Stimulated activated CD4-positive, alpha-beta T cell treated with anti-CD3 and anti-CD28 coated beads, Interleukin-2, amount 100 ng/mL, for 24 hours (primary cell): ENCODE measurements around the gene CDC14B.
"Not testable (repeated sequence)": the region's sequence is repeated elsewhere in the genome, so short reads cannot be mapped to it uniquely, and the experiment has no call there.

Experiments used
- DNase-seq, 2 donors: peaks; one replicate each; pipeline ENCODE4 v3.0.0-alpha.2; 2020

The CDC14B gene

DNA sequence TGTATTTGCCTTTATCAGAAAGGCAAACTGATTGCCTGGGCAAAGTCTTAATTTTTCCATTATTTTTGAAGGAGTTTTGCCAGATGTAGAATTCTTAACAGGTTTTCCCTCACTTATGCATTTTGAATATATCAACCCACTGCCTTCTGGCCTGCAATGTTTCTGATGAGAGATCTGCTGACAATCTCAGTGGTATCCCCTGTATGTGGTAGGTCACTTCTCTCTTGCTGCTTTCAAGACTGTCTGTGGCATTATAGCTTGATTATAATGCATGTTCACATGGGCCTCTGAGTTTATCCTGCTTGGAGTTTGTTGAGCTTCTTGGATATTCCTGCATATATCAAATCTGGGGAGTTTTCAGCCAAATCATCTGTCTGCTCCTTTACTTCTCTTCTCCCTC is 87.5 kb downstream of the CDC14B start:
- no peak for DNase-seq

DNA sequence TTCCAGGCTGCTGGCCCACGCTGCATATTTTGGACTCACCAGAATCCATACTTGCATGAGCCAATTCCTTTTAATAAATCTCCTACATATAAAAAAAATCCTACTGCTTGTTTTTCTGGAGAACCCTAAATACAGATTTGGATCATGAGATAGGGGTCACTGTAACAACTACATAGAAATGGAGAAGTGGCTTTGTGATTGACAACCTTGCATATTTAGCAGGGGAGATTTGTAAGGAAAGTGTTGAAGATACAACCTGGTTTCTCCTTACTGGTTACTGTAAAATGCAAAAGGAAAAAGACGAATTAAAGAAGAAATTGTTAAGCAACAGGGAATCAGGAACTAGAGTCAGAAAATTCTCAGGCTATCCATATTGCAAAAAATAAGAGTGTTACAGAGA is 94.9 kb downstream of the CDC14B start:
- no peak for DNase-seq

DNA sequence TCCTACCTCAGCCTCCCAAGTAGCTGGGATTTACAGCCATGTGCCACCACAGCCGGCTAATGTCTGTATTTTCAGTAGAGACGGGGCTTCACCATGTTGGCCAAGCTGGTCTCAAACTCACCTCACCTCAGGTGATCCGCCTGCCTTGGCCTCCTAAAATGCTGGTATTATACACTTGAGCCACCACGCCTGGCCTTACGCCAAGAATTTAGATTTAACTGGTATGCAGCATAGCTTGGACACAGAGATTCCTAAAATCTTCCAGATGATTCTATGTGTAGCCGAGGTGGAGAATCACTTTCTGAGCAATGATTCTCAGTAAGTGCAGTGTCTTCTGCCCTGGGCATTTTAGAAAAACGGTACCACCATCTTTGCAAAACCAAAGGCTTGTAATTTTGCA is 95.6 kb downstream of the CDC14B start:
- no peak for DNase-seq

DNA sequence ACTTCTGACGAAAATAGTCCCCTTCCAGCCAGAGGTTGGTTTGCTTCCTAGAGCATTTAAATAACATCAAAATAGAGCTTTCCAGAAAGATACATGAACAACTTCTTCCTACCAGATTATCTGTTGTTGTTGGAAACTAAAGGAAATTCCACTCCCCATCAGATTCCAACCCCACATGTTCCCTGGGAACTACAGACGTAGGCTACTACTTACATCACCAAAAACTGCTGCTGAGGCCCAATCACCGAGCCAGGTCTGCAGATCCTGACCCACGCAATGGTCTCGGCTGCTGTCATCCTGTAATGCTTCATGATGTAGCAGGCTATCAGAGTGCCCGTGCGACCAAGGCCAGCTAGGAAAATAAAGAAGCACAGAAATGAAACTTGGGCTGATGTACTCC is 96.3 kb downstream of the CDC14B start:
- DNase-seq = no peak

DNA sequence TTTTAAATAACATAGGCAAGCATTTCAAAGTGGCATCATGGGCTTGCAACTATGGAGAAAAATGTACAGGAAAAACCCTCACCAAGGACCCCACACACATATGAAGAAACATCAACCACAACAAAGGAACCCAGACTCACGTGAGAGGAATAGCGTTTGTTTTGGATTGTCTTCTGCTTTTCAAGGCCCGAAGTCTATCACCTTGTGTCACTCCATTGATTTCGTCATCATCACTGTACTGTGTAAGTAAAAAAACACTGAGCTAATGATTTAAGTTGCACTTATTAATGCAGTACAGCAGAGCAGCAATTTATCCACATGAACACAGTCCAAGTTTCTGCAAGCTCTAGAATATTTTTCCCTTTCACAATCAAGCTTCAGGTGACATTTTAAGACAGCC is 97.3 kb downstream of the CDC14B start:
- DNase-seq = no peak

DNA sequence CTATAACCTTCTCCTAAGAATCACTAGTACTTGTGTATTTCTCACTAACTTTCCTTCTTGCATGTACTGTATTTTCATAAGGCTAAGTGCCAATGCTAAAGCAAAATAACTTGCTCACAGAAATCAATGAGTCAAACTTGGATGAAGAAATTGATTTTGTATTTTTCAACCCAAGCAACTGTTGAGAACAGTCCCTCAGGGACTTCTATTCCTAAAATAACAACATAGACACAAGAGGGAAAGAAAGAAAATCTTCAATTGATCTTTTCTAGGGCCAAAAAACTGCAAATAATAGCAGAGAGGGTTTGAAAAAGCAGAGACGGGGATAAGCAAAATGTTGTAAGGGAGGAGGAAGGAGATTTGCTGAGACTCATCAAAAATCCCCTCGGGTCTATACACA is 99.9 kb downstream of the CDC14B start:
- no peak for DNase-seq

DNA sequence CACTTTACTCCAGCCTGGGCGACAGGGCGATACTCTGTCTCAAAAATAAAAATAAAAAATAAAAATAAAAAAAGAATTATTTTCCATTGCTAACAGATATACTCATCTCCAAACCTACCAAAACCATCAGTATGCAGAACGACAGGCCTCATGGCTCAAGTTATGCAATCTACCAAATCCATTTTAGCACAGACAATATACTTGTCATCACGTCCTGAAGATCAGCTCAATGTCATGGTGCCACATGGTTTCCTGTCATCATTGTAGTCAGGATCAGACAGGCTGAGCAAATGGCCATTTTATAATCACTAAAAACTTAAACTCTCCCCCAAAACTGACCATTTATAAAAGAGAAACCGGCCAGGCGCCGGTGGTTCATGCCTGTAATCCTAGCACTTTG is 100.5 kb downstream of the CDC14B start:
- no peak for DNase-seq

DNA sequence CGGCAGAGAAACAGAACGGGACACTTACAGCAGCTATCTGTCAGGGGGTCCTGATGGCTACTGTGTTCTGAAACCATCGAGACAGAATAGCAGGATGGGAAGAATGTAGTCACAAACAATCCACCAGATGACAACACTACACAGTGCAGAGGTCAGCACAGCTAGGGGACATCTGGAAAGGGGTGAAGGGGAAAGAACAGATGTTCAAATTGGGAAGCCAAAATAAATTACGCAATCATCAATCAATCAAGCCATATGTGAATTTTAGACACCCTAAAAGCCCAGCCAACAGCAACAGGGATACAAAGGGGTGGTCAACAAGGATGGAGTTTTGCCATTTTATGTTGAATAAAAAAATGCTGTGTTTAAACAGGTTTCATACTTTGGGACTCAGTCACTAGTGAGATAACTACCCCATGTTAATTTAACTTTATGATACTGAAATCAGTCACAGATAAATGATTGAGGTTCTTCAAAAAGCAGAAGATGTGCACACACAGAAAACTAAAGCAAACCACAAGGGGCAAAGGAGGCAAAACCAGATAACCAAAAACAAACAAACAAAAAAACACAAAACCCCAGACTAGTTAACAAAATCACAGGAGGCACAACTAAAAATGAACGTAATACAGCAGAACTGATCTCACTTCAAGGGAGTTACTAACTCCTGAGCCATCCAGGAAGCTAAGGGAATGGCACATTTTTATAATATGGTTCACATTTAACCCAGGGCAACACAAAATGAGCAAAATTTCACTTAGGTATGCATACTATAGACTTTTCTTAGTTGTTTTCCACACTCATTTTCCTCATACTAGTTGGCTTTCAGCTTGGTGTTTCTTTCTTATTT is 103.8 kb downstream of the CDC14B start:
- DNase-seq = no peak

DNA sequence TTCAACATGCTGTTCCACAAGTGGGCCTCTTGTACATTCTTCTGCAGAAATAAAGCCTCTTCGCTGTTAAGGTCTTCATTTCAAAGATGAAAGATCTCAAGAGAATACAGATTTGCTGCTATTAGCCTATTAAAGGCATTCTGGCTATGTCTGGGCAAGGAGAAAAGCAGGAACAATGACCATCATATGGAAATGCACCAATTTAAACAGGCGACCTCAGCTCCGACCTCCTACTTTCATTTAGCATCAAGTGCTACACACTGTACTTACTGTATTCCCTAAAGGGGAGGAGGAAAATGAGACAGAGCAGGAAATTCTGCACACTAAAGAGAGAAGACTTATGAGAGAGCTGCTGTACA is 104.9 kb downstream of the CDC14B start:
- DNase-seq = no peak

DNA sequence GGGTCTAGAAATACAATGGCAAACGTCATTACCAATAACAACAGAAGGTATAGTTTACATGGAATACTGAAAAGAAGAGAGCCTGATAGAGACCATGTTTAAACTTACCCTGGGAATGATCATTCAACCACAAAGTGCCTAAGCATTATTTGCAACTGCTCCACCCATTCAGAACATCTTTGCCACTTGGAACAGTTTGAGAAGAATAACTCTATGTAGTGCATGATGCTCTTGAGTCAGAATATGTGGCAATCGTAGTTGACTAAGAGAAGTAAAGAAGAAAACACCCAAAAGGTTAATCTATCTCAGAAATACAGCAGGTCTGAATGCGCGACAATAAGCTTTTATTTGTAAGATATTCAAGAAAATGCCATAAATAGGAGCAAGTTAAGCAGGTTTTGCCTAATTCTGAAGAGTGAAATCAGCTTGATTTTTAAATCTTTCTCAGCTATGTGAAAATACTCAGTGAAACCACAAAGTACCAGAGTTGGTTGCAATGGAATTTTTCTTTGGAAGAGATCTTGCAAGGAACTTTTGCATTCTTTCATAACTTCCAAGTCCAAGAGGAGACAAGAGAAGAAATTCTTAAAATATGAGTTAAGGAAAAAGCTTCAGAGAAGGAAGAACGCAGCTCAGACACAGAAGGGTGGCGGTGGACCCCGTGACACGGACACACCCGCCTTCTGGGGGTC is 105.4 kb downstream of the CDC14B start:
- DNase-seq = no peak

DNA sequence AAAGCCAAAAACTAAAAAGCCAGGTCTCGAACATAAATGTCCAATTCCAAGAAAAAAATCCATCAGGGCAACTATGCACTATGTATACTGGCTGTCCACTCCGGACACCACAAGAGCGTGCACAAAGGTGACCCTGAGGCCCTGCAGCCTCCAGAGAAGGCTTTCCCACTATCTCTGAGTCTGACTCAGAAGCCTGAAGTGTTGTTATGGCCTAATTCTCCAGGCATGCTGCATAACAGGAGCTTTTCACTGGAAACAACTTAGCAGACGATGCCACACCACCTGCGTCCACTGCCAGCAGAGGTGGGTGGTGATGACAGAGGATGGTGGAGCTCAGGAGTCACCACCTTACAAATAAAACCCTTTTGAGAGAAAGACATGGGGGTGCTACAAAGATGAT is 106.0 kb downstream of the CDC14B start:
- no peak for DNase-seq

DNA sequence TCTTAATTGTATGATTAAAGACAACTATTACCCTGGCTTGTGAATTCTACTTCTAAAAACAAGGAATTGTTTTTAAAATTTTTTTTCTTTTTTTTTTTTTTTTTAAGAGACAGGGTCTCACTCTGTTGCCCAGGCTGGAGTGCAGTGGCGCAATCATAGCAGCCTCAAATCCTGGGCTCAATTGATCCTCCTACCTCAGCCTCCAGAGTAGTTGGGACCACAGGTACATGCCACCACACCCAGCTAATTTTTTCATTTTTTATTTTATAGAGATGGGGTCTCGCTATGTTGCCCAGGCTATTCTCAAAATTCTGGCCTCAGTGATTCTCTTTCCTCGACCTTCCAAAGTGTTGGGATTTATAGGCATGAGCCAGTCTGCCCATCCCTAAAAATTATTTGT is 107.4 kb downstream of the CDC14B start:
- DNase-seq = no peak

DNA sequence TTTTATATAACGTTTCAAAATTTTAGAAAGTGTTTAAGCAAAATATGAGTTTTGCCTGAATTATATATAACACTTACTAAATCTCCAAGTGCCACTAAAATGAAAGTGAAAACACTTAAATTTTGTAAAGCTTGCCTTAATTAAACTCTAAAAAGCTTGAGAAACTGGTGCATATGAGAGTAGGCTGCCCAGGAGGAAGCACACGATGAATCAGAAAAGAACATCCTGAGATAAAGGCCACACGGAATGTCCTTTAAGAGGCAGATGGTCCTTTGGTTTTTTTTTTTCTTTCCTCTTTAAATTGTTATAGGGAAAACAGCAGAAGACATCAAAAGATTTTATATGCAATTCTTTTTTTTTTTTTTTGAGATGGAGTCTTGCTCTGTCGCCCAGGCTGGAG is 109.4 kb downstream of the CDC14B start:
- DNase-seq = no peak

DNA sequence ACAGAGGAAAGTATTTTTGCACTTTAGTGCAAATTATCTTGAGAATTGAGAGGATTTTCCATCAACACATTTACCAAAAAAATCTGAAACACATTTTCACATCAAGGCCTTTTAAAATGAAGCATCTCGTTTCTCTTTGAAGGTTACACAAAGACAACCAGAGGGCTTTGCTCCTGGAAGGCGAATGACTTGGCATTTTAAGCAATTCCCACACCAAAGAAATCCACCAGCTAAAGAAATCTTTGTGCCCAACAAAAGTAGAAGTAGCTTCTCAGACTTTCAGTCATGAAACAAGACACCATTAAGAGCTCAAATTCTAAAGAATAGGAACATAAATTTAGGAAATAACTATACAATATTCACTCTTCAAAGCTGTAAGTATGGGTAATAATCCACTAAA is 109.8 kb downstream of the CDC14B start:
- no peak for DNase-seq

DNA sequence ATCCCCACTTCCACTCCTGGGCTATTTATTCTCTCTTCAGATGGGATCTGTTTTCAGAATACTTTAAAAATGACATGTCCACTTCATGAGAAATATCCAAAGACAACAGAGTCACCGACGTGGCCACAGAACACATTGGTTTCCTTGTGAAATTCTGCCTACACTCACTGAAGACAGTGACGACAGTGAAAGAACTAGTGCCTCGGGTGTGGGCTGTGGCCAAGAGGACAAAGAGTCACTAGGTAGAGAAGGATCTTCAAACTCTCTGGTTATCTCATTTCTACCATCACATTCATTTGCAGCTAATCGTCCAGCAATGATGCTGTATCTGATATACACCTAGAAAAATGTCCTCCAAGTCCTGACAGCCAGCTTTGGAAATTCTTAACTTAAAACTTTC is 110.6 kb downstream of the CDC14B start:
- DNase-seq = no peak

DNA sequence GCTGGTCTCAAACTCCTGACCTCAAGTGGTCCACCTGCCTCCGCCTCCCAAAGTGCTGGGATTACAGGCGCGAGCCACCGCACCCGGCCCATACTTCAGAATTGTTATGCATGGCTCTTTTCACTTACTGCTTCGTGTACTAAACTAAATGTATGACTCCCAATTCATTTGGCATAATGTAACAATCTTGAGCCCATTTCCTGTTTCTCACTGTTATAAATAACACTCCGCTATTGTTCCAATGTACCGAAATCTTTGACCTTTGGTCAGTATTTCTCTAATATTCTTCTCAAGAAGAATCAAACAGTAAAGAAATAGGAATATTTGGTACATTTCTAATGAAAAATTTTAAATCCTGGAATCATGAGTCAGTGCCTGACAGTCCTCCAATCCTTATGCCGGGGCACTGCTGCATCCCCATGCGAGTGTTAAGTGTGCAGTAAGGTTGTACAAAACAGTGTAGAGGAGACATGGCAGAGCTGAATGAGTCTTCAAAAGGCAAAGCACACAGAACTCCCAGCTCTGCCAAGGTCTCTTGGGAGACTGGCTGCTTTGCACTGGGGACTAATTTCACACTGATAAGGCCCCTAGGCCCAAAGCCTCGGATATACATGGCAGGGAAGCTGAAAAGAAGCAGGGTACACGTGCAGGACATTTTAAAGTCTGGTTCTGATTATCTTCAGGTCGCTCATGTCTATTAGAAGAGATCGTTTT is 111.3 kb downstream of the CDC14B start:
- no peak for DNase-seq

DNA sequence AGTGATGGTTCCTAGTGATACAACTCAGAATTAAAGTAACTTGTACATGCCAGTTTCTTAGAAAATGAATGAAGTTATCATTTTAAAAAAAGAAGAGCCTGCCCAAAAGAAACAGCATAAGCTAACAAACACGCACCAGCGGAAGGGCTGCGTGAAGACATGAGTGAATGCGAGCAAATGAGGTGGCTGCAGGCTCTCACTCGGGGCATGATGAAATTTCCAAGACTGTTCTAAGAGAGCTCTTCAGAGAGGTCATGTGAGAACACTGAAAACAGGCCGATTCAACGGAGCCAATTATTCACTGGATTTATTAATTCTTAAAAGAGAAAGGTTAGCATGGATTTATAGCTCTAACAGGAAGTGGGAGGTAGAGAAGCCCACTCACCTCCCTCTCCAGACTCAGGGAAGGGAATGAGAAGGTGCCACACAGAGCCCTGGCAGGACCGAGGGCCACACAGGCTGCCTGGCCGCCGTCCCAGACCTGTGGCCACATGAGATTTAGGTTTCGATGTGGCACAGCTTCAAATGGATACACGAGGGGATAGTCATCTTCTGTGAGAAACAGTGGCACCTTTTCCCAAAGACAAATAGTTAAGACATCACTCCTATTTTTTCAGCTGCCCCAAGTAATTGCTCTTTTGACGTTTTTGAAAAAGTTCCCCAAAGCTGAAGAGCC is 114.2 kb downstream of the CDC14B start:
- no peak for DNase-seq

DNA sequence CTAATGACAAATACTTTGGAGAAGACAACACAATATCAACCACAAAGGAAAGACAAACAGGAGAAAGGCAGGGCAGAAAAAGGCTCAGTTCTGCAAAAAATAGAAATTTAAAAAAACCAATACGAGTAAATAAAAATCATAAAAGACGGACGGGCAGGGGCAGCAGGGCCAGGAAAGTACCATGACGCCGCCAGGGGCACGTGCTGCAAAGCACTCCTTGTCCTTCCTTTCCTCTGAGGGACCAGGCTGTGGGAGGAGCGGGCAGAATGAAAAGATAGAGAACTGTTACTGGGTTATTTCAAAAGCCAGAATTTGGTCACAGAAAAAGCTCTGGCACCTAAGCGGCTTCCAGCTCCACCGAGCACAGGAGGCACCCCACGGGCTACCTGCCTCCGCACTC is 115.7 kb downstream of the CDC14B start:
- DNase-seq = no peak

DNA sequence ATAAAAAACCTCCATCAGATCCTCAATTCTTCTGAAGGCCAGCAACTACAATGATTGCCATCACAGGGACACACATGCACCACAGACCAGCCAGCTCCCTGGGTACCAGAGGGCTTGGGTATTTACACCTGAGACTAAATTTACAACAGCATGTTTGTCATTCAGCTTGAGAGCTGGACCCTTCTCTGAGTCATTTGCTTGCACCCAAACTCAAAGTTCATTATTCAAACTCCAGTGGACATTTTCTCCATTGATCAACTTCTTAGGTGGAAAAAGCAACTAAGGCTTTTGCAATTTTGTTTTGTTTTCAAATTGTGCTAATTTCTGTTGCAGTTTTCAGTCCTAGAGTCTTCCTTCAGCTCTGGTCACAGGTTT is 116.3 kb downstream of the CDC14B start:
- not testable (repeated sequence) for DNase-seq

DNA sequence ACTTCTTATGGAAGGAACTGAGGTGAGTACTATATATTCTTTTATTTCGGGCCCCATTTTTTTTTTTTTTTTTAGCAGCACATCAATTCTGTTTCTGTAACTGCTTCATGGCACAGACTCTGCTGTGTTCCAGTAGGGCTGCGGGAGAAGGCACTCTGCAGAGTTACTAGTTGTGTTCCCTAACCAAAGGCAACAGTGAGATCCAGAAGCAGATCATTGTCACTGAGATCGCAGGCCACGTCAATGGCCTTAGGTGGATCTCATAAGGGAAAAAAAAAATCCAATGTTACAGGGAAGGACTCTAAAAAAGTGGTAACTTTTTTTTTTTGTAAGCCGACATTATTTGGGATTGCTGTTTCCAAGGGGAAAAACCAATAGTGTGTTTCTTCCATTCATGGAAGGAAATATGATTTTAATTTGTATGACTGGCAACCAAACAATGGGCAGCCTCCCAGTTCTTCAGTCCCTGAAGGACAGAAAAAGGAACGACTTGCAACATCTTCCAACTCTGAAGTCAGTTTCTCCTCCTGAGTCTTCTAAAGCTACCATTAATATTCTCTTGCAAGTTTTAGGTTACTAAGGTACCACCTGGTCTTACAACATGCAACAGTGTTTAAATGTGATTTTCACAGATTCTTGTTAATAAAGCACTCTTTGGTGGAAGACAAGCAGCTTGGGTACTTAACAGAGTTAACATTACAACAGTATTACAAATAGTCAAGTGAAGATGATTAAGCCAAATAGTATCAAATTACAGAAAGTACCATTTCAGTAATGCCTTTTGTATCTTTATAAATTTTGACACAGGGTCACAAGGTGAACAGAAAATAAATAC is 116.9 kb downstream of the CDC14B start:
- DNase-seq = no peak

DNA sequence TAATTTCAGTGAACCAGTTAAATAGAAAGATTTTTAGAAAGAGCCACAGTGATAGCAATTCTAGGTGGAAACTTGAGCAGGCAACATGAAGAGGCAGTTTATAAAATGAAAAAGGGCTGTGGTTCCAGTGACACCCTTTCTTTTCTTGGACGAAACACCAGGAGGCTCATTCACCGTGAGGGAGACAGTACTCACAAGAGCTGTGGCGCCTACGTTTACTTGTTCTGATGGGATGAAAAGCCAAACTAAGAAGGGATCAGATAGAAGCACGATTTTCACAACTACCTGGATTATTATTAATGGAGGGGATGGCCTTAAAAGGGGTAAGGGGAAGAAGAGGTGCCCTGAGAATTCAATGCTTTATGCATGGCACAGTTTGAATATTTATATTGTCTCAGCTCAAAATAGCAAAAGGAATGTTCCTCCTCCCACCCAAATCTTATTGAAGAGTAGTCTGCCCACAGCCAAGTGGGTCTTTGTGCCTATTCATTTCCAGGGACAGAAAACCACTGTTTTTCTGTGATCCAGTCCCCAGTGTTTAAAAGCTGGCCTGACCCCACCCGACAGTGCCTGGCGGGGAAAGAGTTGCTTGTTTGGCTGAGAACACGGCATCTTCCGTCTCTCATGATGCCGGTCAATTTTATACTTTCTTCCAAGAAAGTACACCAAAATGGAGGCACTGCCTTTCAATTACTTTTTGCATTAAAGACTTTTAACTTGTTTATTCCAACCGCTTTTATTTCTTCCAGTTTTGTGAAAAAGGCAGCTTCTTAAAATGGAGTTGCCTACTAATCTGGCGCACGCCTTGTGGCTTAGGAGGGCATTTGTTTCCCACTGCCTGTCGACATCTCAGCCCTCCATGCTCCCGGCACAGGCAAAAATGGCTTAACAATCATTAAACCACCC is 117.8 kb downstream of the CDC14B start:
- no peak for DNase-seq
